ENCODE results near the gene FCGR2B.
"Not testable (repeated sequence)": the region's sequence is repeated elsewhere in the genome, so short reads cannot be mapped to it uniquely, and the experiment has no call there.

Gene FCGR2B
- 6.7 to 72.1 (median 23.8) reads per million in 18 experiments for total RNA-seq

DNA sequence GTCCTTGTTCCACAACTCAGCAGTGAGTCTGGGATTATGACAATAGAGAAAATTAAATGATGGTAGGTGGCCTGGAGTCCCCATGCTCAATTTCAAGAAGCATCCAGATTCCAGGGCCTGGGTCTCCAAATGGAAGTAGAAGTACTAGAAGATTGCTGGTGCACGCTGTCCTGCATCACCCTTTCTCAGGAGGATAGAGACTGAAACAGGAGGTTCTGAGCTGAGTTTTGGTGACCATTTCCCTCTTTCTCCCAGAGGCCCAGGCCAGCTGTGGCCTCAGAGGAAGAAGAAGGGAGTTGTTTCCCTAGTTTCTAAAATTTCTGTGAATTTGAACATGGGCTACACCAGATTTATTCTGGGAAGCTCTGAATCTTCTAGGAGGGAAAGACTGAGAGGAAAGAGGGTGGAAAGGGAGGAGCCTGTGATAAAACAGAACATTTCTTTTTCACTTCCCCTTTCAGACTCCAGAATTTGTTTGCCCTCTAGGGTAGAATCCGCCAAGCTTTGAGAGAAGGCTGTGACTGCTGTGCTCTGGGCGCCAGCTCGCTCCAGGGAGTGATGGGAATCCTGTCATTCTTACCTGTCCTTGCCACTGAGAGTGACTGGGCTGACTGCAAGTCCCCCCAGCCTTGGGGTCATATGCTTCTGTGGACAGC is at the start of gene FCGR2B:
FCGR2B (plus strand) TSS at position 460 of the 656 bp plus-strand sequence; CDS start at position 559, 99 bp downstream.
- not testable (repeated sequence) for DNase-seq

- DNase-seq = not testable (repeated sequence)
Measured at GRCh38 chr1:161616417-161616816, 46.5 kb upstream of the FCGR2B start.

GRCh38 chr1:161618517-161618916 is 44.4 kb upstream of the FCGR2B start:
- not testable (repeated sequence) for DNase-seq

- DNase-seq = not testable (repeated sequence)
Measured at GRCh38 chr1:161620399-161620798, 42.5 kb upstream of the FCGR2B start.

DNA sequence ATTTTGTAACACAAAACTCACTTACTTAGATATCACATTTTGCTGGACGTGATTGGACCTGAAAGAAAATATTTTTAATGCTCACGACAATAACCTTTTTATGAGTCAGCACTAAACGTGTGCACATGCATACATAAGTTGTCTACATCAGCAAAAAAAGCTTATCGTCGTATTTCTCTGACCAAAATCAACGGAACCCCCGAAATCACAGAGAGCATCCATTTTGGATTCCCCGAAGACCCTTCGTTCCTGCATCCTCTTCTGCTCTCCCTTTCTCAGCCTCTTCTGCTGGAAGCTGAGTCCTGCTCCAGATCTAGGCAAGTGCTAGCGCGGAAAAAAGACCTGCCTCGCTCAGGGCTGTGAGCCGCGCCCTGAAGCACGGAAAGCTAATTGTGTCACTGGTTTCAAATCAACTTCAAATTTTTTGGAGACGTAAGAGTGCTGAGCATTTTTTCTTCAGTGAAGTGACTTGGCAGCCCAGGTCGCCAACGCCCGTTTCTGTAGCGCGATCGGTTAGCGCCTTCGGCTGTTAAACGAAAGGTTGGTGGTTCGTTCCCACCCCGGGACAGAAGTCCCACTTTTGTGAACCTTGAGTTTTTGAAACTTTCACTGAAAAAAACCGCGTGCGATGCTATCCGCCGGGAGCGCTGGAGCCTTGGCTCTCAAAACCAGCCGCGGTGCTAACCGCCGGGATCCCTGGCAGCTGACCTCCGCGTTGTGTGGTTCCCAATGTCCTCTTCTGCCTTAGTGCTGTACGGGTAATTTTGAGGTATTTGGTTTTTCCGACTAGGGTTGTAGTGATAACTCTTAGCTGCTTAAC is 41.6 kb upstream of the FCGR2B start:
- peak; percentile 82 to 92 for DNase-seq

GRCh38 chr1:161622054-161622453 is 40.9 kb upstream of the FCGR2B start:
- DNase-seq = peak in 1 of 2 donors; percentile 19

GRCh38 chr1:161623401-161624051 is 39.4 kb upstream of the FCGR2B start:
- DNase-seq = not testable (repeated sequence)

DNA sequence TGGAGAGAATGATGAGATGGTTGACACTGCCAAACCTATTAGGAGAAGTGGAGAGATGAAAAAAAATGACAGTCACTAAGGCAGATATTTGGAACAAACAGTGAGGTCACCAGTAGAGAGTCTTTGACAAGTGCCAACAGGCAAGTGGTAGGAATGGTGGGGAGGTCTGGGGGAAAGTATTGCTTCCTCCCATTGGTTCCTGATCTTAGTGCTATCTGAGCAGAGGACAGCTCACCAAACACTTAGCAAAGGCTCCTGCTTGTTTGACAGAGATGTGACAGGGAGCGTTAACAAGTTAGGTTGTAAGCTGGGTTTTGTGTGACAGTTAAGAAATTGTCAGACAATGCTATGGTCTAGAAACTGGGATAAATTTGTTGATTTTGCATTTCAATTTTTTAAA is 38.3 kb upstream of the FCGR2B start:
- not testable (repeated sequence) for DNase-seq

DNA sequence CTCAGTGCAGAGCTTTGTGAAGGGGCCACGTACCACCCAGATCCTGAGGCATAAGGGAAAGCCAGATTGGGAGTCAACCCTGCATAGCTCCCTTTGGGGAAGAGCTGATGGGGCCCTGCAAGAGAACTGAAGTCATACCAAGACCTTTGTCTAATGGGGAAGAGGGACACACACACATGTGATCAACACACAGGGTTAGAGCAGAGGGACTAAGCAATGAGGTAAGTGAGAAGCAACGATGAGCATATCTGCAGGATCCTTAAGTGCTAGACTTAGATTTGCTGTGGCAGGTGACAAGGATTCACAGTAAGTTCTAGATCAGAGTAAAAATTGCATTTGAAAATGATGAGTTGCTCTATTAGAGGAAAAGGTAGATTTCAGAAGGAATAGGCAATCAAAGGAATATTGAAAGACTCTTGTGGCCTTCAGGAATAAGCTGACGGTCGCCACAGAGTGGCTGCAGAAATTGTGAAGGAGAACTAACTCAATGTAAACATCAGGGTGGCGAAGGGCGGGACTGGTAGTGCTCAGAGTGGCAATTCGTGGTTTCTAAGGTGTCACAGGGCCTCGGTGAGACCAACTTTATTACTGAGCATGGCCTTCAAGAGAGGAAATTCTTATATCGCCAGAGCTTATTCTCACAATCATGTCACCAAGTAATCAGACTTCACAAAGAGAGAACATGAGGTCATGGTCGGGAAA is 36.3 kb upstream of the FCGR2B start:
- not testable (repeated sequence) for DNase-seq

- DNase-seq = not testable (repeated sequence)
Measured at GRCh38 chr1:161630128-161630742, 32.7 kb upstream of the FCGR2B start.

DNA sequence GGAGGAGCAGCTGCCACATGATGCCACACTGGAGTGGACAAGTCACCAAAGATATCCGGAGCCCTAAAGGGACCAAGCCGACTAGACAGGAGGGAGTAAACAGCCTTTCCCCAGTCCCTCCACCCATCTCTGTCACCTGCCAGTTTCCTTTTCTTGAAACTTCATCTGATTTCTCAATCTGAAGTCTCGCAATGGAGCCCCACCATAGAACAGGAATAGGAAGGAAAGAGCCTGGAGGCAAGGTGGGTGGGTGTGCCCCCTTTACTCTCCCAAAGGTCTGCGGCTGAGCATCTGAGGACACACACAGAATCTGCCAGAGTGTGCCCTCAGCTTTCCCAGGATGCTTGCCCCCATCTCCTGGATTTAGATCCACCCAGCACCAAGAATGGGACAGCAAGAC is 31.9 kb upstream of the FCGR2B start, which contains the start of gene FCGR3B:
FCGR3B (minus strand) TSS at position 101 of the 400 bp plus-strand sequence; CDS start at position 19, 82 bp downstream.
- no peak for DNase-seq

DNA sequence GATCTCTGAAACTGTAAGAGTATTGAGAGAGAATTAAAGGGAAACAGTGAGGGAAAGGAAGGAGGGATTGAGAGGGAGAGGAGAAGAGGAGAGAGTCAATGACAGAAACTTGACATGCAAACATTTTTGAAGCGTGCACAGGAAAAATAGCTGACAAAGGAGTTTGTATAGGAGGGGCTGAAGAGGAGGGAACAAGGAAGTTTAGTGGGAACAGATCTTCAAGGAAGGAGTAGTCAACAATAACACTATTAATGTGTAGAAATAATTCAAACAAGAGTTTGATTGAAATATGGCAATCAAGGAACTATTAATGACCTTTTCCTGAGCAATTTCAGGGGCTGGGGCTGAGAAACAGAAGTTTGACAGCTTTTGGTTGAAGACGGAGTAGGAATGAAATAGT is 27.9 kb upstream of the FCGR2B start:
- DNase-seq = not testable (repeated sequence)

GRCh38 chr1:161636189-161636782 is 26.7 kb upstream of the FCGR2B start:
- peak in 1 of 2 donors; percentile 51 for DNase-seq

DNA sequence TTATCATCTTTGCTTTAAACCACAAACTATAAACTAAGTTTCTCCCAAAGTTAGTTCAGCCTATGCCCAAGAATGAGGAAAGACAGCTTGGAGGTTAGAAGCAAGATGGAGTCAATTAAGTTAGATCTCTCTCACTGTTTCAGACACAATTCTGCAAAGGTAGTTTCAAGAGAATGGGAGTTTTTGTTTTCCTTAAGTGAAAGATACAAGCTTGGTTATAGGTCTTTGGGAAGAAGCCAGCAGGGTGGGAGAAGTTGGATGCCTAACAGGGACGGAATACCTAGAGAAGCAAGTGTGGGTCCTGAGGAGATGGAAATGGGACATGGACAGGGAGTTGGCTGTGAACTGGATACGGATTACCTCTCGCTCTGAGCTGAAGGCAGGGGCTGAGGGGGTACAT is 26.0 kb upstream of the FCGR2B start:
- not testable (repeated sequence) for DNase-seq

DNA sequence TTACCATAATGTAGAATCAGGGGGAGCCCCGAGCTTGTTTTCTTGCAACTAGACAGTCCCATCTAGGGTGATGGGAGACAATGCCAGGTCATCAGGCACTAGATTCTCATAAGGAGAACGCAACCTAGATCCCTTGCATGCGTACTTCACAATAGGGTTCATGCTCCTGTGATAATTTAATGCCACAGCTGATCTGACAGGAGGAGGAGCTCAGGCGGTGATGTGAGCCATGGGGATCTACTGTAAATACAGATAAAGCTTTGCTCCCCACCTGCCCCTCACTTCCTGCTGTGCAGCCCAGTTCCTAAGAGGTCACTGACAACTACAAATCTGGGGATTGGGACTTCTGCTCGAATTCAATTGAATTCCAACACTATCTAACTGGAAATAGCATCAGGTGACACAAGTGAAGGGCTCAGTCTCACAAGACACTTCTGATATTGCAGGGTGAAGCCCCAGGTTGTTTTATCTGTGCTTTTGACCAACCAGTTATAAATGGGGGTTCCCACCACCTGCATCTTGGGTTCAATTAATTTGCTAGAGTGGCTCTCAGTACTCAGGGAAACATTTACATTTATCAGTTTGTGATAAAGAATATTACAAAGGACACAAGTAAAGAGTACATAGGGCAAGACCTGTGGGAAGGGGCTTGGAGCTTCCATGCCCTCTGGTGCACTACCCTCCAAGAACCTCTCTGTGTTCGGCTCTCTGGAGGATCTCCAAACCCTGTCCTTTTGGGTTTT is 24.5 kb upstream of the FCGR2B start:
- not testable (repeated sequence) for DNase-seq

DNA sequence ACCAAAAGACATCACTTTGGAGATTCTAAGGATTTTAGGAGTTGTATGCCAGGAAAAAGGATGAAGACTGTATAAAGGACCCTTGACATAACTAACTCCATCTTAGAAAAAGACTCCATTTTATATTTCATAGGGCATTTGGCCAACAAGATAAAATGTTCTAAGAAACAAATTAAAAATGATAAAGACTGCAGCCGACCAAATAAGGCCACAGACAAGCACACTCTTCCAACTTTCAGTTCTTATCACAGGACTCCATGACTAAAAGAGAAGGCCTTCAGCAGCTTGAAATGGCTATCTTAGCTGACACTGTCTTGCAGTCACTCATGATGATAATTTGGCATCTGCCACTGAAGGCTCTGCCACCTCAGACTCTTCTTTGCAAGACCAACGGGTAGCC is 23.7 kb upstream of the FCGR2B start:
- DNase-seq = not testable (repeated sequence)

- peak; percentile 57 to 93 for DNase-seq
Measured at GRCh38 chr1:161642697-161643096, 20.2 kb upstream of the FCGR2B start.

DNA sequence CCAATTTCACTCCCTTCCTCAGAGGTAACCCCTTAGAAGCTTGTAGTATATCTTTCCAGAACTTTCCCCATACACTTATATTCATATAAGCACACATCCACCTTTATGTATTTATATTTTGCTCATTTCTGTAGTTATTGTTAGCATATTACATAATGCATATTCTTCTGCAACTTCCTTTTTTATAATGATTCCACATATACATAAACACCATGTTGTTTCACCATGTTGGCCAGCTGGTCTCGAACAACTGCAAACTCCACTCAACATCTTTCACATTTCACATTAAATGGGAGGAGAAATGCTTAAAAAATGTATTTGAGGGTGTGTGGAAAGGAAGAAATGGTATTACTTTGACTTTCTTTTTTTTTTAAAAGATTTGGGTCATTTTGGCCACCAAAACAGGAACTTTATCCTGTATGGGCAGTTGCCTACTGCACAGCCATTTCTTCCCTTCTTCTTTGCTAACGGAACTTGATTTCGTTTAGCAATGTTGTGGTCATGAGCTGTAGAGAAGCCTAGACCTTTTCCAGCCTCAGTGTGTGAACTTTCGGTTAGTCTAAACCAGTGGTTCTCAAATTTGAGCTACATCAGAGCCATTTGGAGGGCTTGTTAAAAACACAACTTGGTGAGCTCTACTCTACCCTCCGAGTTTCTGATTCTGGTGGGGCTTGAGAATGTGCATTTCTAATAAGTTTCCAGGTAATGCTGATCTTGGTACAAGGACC is 19.3 kb upstream of the FCGR2B start:
- peak; percentile 54 to 77 for DNase-seq

- peak in 1 of 2 donors; percentile 4 for DNase-seq
Measured at GRCh38 chr1:161644855-161645254, 18.1 kb upstream of the FCGR2B start.
